GM21526 (cell line): ENCODE data around the gene CD55.

Source experiments
- ATAC-seq: cut with Tn5 transposase; IDR thresholded peaks from one replicate; pipeline ENCODE4 v1.9.1; 2021; ENCODE audit warnings: moderate library complexity; ENCODE audit not compliant: unreplicated experiment, low FRiP score

Gene CD55, protein sequence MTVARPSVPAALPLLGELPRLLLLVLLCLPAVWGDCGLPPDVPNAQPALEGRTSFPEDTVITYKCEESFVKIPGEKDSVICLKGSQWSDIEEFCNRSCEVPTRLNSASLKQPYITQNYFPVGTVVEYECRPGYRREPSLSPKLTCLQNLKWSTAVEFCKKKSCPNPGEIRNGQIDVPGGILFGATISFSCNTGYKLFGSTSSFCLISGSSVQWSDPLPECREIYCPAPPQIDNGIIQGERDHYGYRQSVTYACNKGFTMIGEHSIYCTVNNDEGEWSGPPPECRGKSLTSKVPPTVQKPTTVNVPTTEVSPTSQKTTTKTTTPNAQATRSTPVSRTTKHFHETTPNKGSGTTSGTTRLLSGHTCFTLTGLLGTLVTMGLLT

DNA sequence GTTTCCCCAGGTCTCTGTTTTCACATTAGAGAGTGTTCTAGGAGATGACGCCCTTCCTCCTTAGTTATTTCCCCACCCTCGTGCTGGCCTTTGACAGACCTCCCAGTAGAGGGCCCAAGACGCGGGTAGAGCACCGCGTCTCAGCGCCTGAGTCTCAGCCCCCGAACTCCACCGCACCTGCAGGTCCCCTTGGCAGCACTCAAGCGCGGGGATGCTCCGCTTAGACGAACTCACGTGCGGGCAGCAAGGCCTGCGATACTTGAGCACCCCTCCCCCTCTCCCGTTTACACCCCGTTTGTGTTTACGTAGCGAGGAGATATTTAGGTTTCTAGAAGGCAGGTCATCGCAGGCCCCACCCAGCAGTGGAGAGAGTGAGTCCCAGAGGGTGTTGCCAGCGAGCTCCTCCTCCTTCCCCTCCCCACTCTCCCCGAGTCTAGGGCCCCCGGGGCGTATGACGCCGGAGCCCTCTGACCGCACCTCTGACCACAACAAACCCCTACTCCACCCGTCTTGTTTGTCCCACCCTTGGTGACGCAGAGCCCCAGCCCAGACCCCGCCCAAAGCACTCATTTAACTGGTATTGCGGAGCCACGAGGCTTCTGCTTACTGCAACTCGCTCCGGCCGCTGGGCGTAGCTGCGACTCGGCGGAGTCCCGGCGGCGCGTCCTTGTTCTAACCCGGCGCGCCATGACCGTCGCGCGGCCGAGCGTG lies at the start of gene CD55:
Gene CD55 (plus strand): TSS at position 600 of the 711 bp plus-strand sequence. CDS start 88 bp downstream, at position 688.
- ATAC-seq, result peak; percentile 86

DNA sequence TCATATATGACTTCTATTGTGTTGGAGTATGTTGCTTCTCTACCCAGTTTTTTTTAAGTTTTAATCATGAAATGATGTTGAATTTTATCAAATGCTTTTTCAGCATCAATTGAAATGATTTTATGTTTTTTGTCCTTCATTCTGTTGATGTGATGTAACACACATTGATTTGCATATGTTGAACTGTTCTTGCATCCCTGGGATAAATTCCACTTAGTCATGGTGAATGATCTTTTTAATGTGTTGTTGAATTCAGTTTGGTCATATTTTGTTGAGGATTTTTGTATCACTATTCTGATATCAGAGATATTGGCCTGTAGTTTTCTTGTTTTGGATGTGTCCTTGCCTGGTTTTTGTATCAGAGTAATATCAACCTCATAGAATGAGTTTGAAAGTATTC lies 46.6 kb upstream of the CD55 start:
- no peak for ATAC-seq

DNA sequence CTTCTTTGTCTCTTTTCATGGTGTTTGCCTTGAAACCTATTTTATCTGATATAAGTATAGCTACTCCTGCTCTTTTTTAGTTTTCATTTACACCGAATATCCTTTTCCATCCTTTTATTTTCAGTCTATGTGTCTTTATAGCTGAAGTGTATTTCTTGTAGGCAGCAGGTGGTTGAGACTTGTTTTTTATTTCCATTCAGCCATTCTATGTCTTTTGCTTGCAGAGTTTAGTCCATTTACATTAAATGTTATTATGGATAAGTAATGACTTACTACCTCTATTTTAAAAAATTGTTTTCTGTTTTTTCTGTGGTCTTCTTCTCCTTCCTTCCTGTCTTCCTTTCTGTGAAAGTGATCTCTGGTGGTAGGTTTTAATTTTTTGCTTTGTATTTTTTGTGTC lies 45.0 kb upstream of the CD55 start:
- ATAC-seq, result no peak

DNA sequence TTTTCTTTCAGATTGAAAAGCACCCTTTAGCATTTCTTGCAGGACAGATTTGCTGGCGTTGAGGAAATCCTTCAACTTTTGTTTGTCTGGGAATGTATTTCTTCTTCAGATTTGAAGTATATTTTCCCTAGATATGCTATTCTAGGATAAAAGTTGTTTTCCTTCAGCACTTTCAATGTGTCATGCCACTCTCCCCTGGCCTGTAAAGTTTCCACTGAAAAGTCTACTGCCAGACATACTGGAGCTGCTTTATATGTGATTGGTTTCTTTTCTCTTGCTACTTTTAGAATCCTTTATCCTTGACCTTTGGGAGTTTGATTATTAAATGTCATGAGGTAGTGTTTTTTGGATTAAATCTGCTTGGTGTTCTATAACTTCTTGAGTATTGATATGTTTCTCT lies 44.2 kb upstream of the CD55 start:
- ATAC-seq, result no peak

DNA sequence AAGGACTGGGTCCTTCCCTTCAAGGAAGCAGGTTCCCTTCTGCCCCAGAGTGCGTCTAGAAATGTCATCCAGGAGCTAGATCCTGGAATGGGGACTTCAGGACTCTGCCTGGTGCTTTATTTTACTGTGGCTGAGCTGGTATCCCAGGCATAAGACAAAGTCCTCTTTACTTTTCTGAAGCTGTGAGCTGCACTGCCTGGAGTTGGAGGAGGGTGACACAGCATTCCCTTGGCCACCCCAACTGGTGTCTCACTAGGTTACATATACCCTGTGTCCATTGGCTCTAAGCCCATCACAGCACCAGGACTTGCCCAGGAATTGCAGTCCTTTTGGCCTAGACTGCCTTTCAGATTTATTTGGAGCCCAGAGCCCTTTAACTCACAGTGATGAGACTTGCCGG lies 41.8 kb upstream of the CD55 start:
- ATAC-seq, result no peak

DNA sequence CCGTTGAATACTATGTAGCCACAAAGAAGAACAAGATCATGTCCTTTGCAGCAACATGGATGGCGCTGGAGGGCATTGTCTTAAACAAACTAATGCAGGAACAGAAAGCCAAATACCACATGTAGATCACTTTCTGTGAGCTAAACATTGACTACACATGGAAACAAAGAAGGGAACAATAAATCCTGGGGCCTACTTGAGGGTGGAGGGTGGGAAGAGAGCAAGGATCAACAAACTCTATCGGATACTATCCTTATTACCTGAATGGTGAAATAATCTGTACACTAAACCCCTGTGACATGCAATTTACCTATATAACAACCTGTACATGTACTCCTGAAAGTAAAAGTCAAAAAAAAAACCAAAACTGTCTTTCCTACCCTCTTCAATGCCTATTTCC lies 40.8 kb upstream of the CD55 start:
- ATAC-seq, result no peak

DNA sequence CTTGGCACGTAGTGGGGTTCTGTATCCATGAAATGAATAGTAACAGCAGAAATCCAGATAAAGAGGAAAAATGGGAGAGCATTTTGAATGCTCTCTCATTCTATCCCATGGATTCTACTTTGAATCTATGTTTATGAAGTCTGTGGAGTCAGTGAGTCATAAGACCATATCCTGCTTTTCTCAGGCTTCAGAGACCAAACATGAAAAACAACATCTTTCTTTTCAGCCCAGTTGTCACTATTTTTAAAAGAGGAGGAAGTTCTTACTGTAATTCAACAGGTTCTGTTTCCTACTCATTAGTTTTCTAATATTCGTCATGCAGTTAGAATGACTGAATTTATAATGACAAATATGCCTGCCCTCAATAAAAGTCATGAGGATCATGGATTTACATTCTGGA lies 39.4 kb upstream of the CD55 start:
- no peak for ATAC-seq

DNA sequence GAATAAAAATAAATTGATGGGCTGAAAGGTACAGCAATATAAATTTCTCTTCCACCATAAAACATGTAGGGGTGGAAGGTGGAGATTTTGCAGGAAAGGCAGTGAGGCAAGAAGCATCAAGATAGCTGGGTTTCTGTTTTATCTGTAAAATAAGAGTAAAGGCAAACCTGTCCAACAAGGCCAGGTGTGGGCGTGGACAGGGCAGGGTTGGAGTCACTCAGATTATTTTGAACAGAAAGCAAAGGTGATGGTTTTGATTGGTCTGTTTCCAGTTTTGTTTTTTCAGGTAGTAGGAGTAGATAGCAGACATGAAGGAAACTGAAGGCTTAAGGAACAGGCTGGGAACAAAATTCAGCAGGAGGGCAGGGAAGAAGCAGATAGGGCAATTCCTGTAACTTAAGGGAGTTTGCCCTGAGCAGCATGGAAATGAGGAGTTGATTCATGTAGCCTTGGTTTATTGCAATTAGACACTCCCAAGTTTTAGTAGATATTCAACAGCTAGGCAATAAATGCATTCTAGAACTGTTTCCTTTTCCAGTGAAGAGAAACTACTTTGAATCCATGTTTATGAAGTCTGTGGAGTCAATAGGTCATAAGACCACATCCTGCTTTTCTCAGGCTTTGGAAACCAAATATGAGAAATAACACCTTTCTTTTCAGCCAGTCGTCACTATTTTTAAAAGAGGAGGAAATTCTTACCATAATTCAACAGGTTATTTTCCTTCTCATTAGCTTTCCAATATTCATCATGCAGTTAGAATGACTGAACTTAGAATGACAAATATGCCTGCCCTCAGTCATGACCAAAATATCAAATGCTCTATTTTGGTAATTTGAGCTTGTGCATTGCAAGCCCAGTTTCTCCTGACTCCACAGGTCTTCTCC lies 38.7 kb upstream of the CD55 start:
- no peak for ATAC-seq

DNA sequence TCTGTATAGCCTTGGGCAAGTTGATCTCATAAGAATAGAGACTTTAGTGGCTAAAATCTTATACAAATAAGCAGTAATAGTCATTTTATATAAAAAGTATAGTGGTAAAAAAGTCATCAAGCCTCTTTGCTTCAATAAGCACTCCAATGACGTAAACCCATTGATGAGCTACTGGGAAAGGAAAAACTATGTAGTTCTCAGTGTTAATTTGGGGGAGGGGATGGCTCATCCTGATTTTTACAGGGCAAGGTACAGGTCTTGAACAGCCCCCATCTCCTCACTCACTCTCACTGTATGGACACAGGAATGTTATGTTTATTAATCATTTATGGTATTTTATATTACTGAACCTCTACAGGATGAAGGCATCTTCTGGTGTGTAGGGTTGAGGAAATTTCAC lies 38.1 kb upstream of the CD55 start:
- ATAC-seq, result no peak

DNA sequence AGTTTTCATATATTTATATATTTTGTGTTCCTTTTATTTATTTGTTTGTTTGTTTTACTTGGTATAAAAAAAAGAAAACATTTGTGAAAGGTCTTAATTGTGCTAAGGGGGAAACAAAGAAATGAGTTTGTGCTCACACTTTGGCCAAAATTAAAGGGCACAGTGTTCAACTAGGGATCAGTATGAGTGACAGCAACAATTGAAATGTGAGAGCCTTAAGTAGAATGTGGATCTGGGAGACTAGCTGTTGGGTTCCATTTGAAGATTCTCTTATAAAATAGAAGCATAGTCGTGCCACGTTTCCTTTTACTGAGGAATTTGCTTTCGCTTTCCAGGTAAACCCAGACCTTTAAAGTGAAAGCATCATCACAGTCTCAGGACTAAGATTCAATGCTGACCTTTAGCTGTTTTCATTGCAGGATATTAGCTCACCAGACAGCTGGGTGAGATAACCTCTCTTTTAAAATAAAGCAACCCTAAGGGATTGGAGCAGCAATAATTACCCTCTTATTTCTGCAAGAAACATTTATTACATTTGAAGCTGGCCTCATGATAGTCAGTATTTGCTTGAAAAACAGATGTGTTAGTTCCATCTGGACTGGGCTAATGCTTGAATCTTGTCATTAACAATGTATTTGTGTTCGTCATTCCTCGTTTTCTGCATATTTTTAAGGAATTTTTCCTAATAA lies 37.1 kb upstream of the CD55 start:
- ATAC-seq, result no peak

DNA sequence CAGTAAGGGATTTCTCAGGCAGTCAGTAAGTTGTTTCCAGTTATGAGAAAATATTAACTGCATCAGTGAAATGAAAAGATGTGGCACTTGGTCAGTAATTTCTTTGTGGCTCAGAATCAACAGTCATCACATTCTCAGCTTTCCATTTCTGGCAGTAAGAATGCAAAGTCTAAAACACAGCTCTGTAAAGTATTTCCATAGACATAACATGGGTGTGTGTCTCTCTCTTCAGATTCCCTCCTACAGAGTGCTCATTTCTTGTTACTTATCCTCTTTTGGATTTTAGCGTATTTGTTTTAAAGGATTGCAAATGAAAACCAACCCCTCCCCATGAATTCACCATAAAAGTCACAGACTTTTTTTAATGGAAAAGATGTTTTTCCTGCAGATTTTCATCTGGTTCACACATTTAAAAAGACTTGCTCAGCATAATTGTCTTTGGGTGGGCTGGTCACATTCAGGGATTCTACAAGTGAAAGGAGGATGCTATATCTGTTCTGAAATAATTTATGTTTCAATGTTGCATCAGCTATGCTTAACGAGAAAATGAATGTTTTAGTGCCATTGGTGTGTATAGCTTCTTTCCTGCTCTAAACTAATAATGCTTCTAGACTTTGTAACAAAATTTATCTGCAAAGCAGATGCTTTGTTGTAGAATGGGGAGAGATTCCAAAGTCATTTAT lies 34.6 kb upstream of the CD55 start:
- no peak for ATAC-seq

DNA sequence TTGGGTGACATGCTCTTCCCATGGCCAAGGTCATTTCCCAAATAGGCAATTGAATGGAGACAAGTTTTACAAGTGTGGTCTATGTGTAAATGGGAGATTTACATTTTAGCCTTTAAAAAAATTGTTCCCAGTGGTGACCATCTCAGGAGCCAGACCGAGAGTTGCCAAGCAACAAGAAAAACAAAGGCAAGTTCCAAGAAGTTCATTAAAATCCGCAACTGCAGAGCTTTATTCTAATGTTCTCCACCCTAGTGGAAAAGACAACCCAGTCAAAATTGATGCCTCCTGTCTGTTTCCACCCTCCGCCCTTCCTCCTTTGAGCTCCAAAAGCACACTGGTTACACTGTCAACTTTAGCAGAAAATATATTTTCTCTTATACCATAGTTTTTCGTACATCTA lies 33.2 kb upstream of the CD55 start:
- no peak for ATAC-seq

DNA sequence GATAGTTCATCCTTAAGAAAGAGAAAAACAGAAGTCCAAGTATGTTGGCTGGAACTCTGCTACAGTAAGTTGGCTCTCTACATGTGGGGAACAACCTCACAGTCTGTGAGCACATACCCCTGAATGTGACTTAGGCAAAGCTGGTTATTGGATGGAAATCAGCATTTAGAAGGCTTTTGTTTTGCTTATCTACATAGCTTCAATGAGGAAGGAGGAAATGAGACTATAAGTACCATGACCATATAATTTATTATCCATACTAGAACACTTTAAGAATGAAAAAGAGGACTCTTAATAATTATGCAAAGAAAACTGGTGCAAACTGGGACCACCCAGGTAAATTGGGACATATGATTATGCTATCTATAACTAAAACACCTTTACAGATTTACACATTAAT lies 31.7 kb upstream of the CD55 start:
- ATAC-seq, result no peak

DNA sequence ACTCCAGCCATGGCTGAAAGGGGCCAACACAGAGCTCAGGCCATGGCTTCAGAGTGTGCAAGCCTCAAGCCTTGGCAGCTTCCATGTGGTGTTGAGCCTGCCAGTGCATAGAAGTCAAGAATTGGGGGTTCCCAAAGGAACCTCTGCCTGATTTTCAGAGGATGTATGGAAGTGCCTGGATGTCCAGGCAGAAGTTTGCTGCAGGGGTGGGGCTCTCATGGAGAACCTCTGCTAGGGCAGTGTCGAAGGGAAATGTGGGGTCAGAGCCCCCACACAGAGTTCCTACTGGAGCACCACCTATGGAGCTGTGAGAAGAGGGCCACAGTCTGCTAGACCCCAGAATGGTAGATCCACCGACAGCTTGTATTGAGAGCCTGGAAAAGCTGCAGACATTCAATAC lies 29.8 kb upstream of the CD55 start:
- ATAC-seq, result no peak

DNA sequence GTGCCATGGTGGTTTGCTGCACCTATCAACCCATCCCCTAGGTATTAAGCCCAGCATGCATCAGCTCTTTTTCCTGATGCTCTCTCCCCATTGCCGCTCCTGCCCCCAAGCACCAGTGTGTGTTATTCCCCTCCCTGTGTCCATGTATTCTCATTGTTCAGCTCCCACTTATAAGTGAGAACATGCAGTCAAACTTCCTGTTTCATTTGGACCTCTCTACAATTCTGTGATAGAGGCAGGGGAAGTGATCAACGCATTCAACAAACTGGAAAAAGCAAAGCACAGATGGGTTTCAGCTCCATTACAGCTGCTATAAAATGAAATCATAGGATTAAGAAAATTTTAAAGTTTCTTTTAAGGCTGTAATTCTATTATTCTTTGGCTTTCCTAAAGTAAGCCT lies 23.3 kb upstream of the CD55 start:
- ATAC-seq, result no peak

DNA sequence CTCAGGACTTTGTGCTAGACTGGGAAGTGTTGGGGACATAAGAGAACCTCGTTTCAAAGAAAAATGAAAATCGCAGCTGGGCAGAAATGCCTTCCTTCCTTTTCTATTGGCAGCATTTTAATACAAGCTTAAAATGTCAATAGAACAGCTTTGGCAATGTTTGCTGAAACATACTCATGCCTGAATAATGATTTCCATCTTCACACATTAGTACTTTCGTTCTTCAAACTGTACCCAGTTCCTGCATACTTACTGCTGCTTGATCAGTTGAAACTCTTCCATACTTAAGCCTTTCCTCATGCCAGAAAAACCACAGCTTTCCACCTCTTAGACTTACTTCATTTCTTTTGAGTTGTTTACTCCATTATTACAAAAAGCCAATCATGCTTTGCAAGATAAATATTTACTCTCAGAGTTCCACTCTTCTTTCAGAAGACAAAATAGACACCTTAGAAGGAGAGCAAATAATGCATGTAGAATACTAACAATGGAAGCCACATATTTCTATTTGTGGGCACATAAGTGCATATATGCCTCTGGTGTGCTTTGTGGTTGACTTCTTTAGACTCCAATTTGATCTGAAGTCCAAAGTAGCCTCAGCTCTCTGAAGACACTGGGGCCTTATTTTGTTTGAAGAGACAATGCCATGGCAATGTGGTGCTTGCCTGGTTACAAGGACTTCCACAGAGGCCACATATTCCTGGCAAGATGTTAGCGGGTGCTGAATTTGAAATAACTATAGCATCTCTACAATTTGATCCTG lies 22.7 kb upstream of the CD55 start:
- ATAC-seq, result no peak

DNA sequence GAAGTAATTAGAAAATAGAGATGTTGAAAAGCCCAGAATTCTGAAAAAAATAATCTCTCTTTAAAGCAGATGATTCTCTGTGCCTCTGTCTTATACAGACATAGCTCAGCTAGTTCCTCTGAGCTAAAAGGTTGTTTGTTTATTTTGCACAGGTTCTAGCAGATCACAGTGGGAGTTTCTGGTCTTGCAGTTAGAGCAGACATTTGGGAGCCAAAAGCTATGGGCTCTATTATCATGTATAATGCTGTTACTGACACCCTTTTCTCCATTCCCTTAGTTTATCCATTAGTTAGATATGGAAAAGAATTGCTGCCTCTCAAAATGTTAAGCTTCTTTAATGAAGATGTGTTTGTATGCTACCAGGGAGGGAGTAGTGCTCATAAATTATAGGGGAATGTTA lies 20.5 kb upstream of the CD55 start:
- ATAC-seq, result no peak

DNA sequence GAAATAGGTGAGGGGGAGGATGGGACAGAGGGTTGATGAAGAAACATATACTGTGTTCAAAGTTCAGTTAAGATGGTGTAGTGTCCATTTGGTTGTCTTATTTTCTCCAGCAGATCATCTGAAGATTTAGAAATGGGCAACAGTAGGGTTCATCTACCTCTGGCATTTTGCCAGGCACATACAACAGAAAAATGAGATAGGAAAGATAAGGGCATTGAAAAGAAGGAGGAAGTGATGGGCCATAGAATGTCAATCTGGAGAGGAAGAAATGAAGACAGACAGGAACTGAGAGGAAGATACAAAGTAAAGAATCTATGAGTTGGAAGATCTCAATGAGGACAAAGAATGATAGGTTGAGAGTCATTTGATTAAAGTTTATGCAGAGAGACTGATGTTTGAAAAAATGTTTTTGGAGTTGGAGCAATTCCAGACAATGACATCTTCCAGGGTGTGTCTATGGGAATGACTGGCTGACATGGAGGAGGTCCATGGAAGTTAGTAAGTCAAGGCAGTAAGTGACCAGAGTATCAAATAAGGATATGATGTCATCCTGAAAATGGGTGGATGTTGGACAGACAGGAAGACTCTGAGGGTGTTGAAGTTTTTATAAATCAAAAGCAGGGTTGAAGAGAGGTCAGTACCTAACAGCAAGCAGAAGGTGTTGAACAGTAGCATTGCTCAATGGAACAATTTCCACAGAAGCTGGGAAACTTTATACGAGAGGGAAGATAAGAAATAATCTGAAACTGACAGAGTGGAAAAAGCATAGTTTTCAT lies 18.7 kb upstream of the CD55 start:
- ATAC-seq, result no peak
